ENCODE measurements around the gene MTHFSD. TPM values are rescaled to one million over a fixed set of nuclear protein-coding genes. Genes with fewer than 3 reads are reported as not detected.

MTHFSD gene
- total and polyA plus RNA-seq, 2 donors (not counting 3 experiments of a cell fraction or from before 2014, with no cell fraction given) = 16.7 to 21.1 TPM

- H3K9ac ChIP-seq (replicated peaks; ENCODE audit: extremely low read depth, insufficient read depth, low read length) = no peak overlapping the region
- H3K27me3 ChIP-seq (ENCODE audit: control insufficient read depth in 2 of 2, insufficient read depth in 2 of 2, low read length in 2 of 2) = peaks cover 3 to 5% of the 10 kb centered on the region in 2 experiments
- DNase-seq (ENCODE audit: low read depth, low spot score) = no peak
- H3K4me3 ChIP-seq (replicated peaks in 1 of 3; ENCODE audit: insufficient read depth in 1 of 3, low read depth in 1 of 3, low read length in 3 of 3) = no peak overlapping the region
- peaks cover 12% of the 10 kb centered on the region for H3K79me2 ChIP-seq (ENCODE audit: control insufficient read depth, insufficient read depth, low read length)
- no peak overlapping the region for H3K4me2 ChIP-seq (ENCODE audit: insufficient read depth, low read length)
- H4K20me1 ChIP-seq (replicated peaks; ENCODE audit: control insufficient read depth, extremely low read depth, insufficient read depth, low read length) = no peaks in the 10 kb centered on the region
- intact Hi-C loops (cut with micrococcal nuclease) = no loop called here
- H3K9me1 ChIP-seq (replicated peaks; ENCODE audit: control insufficient read depth, extremely low read depth, insufficient read depth, low read length) = no peaks in the 10 kb centered on the region
- no peak overlapping the region for H2AFZ ChIP-seq (ENCODE audit: low read depth, low read length)
- no peak for FAIRE-seq
- H3K36me3 ChIP-seq (ENCODE audit: control insufficient read depth in 2 of 2, extremely low read depth in 1 of 2, insufficient read depth in 2 of 2, low read length in 2 of 2) = no peaks in the 10 kb centered on the region
- no TSS peak for BruUV-seq (replicated peaks)
- CTCF ChIA-PET = interaction anchor here (0.9 to 2.4 kb wide), 2 partner anchors 506 to 722 kb away, joined by 3 to 11 read pairs; no protein-coding TSS in a partner anchor
- H3K27ac ChIP-seq (ENCODE audit: insufficient read depth, low read depth, low read length) = no peak overlapping the region
- POLR2A ChIA-PET = no interaction called here
- no peaks in the 10 kb centered on the region for H3K9me3 ChIP-seq (replicated peaks; ENCODE audit: control insufficient read depth, insufficient read depth, low read length)
- dilution Hi-C loops (cut with MboI; ENCODE audit: extremely low pct_ligation_motif_present, low sequenced_read_pairs) = no loop called here
- H3K4me1 ChIP-seq (ENCODE audit: control insufficient read depth, extremely low read depth, insufficient read depth, low read length) = peaks cover 12% of the 10 kb centered on the region
- TF ChIP-seq GATA2 (IDR thresholded peaks at IDR 0.05; ENCODE audit: insufficient read depth, insufficient read length, low read depth, low read length) (no peak), POLR2A (IDR thresholded peaks at IDR 0.05; ENCODE audit: low read depth, low read length) (no peak), FOS (IDR thresholded peaks at IDR 0.05; ENCODE audit: borderline replicate concordance, insufficient read depth, low read length) (no peak), MAX (IDR thresholded peaks at IDR 0.05; ENCODE audit: insufficient read depth, insufficient read length) (no peak), CTCF (IDR thresholded peaks at IDR 0.05; ENCODE audit: extremely low read depth in 1 of 2, insufficient read depth in 1 of 2, low read depth in 1 of 2, low read length in 2 of 2) (no peak), MYC (IDR thresholded peaks at IDR 0.05; ENCODE audit: low read depth, low read length) (no peak), EZH2 (IDR thresholded peaks at IDR 0.05; ENCODE audit: borderline replicate concordance, low read depth, low read length, severe bottlenecking) (no peak), POLR2AphosphoS5 (IDR thresholded peaks at IDR 0.05; ENCODE audit: insufficient read depth, low read depth, low read length) (no peak), JUN (IDR thresholded peaks at IDR 0.05; ENCODE audit: borderline replicate concordance, insufficient read depth, insufficient read length, low read depth) (no peak)
These were observed 1.5 kb upstream of the MTHFSD start for GRCh38 chr16:86556576-86556975.
